CD4-positive, alpha-beta memory T cell (primary cell): ENCODE results near the gene ARF3. TPM values are rescaled to one million over a fixed set of nuclear protein-coding genes. Genes with fewer than 3 reads are reported as not detected.
A peak's percentile ranks its signal among the peaks of the same experiment; 100 is the strongest.

Experiments used
- CTCF ChIA-PET: fragments of 350-600 bp; sonication (Branson Sonifier 250); formaldehyde crosslinking; loops from one replicate; lab custom pipeline; 2021; ENCODE audit warnings: inconsistent platforms; ENCODE audit not compliant: partially characterized antibody; lab: Charles Lee
- POLR2A ChIA-PET: fragments of 350-600 bp; sonication (Branson Sonifier 250); formaldehyde crosslinking; loops from one replicate; lab custom pipeline; 2021; ENCODE audit not compliant: partially characterized antibody; lab: Charles Lee
- DNase-seq, 5 donors: peaks; one replicate each; pipeline versions ENCODE4 v3.0.0 to v3.0.0-alpha.2; 2020 to 2022; ENCODE audit warnings: mixed read lengths in 1 of 5
- H3K27ac ChIP-seq: one replicate; pipeline ENCODE4 v1.7.0; 2013; ENCODE audit warnings: low read depth, low read length
- H3K27me3 ChIP-seq: 2 replicates; pipeline ENCODE4 v1.7.0; 2013; ENCODE audit warnings: mild to moderate bottlenecking, low read length, moderate library complexity; ENCODE audit not compliant: insufficient read depth
- H3K36me3 ChIP-seq: 2 replicates; pipeline ENCODE4 v1.7.0; 2013; ENCODE audit warnings: mild to moderate bottlenecking, low read length, moderate library complexity; ENCODE audit not compliant: insufficient read depth
- H3K4me1 ChIP-seq: 2 replicates; pipeline ENCODE4 v1.7.0; 2013; ENCODE audit warnings: mild to moderate bottlenecking, low read length, moderate library complexity; ENCODE audit not compliant: insufficient read depth
- H3K4me3 ChIP-seq, 2 donors: one replicate each; pipeline ENCODE4 v1.7.0; 2013; ENCODE audit warnings: low read length in 2 of 2, mild to moderate bottlenecking in 1 of 2
- H3K9me3 ChIP-seq, 2 donors: one replicate each; pipeline ENCODE4 v1.7.0; 2013; ENCODE audit warnings: low read length in 2 of 2, control low read depth in 1 of 2; ENCODE audit not compliant: control insufficient read depth in 1 of 2
- H3K27ac Mint-ChIP-seq, 7 donors: one replicate each; pipeline ENCODE4 v1.8.0; 2020 to 2021; ENCODE audit warnings: mixed read lengths in 7 of 7, mild to moderate bottlenecking in 6 of 7, inconsistent platforms in 3 of 7, moderate library complexity in 3 of 7
- H3K27me3 Mint-ChIP-seq, 2 donors: one replicate each; pipeline ENCODE4 v1.8.0; 2020 to 2021; ENCODE audit warnings: mixed read lengths in 2 of 2
- H3K36me3 Mint-ChIP-seq, 2 donors: one replicate each; pipeline ENCODE4 v1.8.0; 2020 to 2021; ENCODE audit warnings: mixed read lengths in 2 of 2, inconsistent platforms in 1 of 2, mild to moderate bottlenecking in 1 of 2
- H3K4me1 Mint-ChIP-seq, 4 donors: one replicate each; pipeline ENCODE4 v1.8.0; 2020 to 2021; ENCODE audit warnings: mixed read lengths in 4 of 4, mild to moderate bottlenecking in 1 of 4
- H3K4me3 Mint-ChIP-seq, 8 donors: one replicate each; pipeline ENCODE4 v1.8.0; 2020 to 2021; ENCODE audit warnings: mixed read lengths in 8 of 8, mild to moderate bottlenecking in 7 of 8, moderate library complexity in 6 of 8, inconsistent platforms in 3 of 8
- H3K9me3 Mint-ChIP-seq, 8 donors: one replicate each; pipeline ENCODE4 v1.8.0; 2020 to 2021; ENCODE audit warnings: mixed read lengths in 8 of 8, mild to moderate bottlenecking in 5 of 8, inconsistent platforms in 3 of 8, moderate library complexity in 1 of 8
- intact Hi-C: fragments of 100-400 bp; cut with micrococcal nuclease; formaldehyde crosslinking; loops from one replicate; pipeline ENCODE4 v1.15.1; 2023
- polyA plus RNA-seq, 2 donors: library from polyadenylated mRNA; unstranded; fragments of 300-500 nt; fragmentation: Illumina TruSeq; gene quantifications; one replicate each; pipeline ENCODE4 v1.2.3, GENCODE V29; 2021
- total RNA-seq, 2 experiments: library from RNA; stranded (reverse); gene quantifications; one replicate each; pipeline ENCODE4 v1.2.3, GENCODE V29; 2021

ARF3 gene
- total and polyA plus RNA-seq, 4 experiments from 2014 or later = 22.6 to 77.5 (median 50.5) TPM

DNA sequence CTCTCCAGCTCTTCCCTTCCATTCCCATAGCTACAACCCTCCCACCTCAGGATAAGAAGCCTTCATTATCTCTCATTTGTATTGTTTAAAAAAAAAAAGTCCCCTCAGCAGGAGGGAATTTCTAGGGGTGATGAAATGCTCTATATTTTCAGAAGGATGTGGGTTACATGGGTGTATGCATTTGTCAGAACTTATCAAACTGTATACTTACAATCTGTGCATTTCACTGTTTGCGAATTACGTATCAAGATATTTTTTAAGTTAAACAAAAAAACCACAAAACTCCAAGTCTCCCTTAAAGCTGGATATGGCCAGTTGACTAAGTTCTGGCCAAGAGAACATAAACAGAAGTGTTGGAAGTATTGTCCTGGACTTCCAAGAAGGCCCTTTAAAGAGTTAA, 30.0 kb downstream of the ARF3 start:
- Histone ChIP-seq H3K27ac (peak overlapping the region; percentile 40), H3K4me1 (peaks cover 18% of the 10 kb centered on the region), H3K4me3 (no peak overlapping the region), H3K36me3 (peaks cover 4% of the 10 kb centered on the region), H3K27me3 (no peaks in the 10 kb centered on the region), H3K9me3 (no peaks in the 10 kb centered on the region)
- Mint-ChIP-seq H3K9me3 (peaks cover 0 to 2% (median 0%) of the 10 kb centered on the region in 8 donors), H3K36me3 (peaks cover 19 to 45% of the 10 kb centered on the region in 2 donors), H3K27ac (peak overlapping the region; percentile 90 to 99 (median 96)), H3K4me3 (peak overlapping the region in 7 of 8 donors; percentile 32 to 83 (median 55)), H3K27me3 (no peaks in the 10 kb centered on the region), H3K4me1 (peaks cover 30 to 64% (median 45%) of the 10 kb centered on the region in 4 donors)
- ChIA-PET POLR2A (interaction anchor here (0.9 to 3.5 kb wide), 4 partner anchors 10 to 75 kb away, joined by 4 to 31 read pairs (median 6); partner anchors contain the start of genes ARF3 and DDX23), CTCF (interaction anchor here (0.8 to 9.9 kb wide), 7 partner anchors 8 to 74 kb away, joined by 3 to 190 read pairs (median 46); partner anchors contain the start of genes DDX23 and WNT1)
- intact Hi-C loops = no loop called here
- no peak for DNase-seq

DNA sequence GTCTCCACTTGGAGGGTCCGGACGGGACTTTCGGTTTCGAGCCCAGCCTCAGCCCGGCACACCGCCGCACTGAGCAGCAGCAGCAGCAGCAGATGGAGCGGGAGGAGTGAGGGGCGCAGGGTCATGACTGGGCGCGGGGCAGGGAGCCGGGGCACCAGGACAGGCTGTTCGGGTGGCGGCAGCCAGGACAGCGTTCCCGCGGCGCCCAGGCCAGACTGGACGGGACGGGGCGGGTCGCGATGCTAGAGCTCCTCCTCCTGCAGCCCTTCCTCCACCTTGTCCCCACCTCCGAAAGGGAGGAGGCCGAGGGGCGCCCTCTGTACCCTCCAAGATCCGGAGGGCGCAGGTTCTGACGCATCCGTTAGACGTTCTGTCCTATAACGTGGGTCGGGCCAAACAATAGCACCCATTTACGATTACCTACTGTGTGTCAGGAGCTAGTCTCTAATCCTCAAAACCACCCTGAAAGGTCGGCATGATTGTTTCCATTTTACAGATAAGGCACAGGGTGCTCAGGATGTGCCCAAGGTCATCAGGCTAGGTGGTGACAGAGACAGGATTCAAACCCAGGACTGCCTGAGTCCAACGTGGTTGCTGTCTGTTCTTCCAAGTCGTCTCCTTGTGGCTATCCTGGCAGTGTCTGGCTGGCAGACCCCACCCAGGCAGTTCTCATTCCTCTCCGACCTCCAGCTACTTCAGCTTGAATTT, 31.8 kb downstream of the ARF3 start, which contains the start of gene FKBP11:
TSS of gene FKBP11 (minus strand) at position 189 of the 708 bp plus-strand sequence. CDS start at position 125, 64 bp downstream.
- H3K4me1 ChIP-seq = peaks cover 30% of the 10 kb centered on the region
- DNase-seq = peak; percentile 81 to 87 (median 84)
- H3K4me3 ChIP-seq = peak within 1 kb of the TSS; percentile 20 to 97
- Mint-ChIP-seq H3K36me3 (peaks cover 31 to 55% of the 10 kb centered on the region in 2 donors), H3K4me3 (peak within 1 kb of the TSS; percentile 95 to 98 (median 97)), H3K27me3 (no peaks in the 10 kb centered on the region), H3K27ac (peak within 1 kb of the TSS; percentile 96 to 100 (median 99)), H3K4me1 (peaks cover 39 to 73% (median 55%) of the 10 kb centered on the region in 4 donors), H3K9me3 (peaks cover 0 to 2% (median 0%) of the 10 kb centered on the region in 8 donors)
- no peaks in the 10 kb centered on the region for H3K9me3 ChIP-seq
- no peaks in the 10 kb centered on the region for H3K27me3 ChIP-seq
- H3K27ac ChIP-seq = peak within 1 kb of the TSS; percentile 95
- CTCF ChIA-PET = interaction anchor here (0.6 to 9.6 kb wide), 15 partner anchors 10 to 78 kb away, joined by 3 to 190 read pairs (median 4); partner anchors contain the start of genes DDX23, RND1 and WNT1
- POLR2A ChIA-PET = interaction anchor here (0.6 to 3.5 kb wide), 18 partner anchors 8 to 205 kb away, joined by 3 to 70 read pairs (median 8); partner anchors contain the start of genes ARF3, DDX23, RND1 and TUBA1B
- H3K36me3 ChIP-seq = peaks cover 9% of the 10 kb centered on the region
- intact Hi-C loops = loop anchor here (1.0 to 2.0 kb wide), 5 partner anchors 21 to 93 kb away; partner anchors contain the start of genes ARF3, PRKAG1 and WNT1

- peaks cover 0 to 2% (median 0%) of the 10 kb centered on the region in 8 donors for H3K9me3 Mint-ChIP-seq
- POLR2A ChIA-PET = interaction anchor here (0.6 to 3.9 kb wide), 19 partner anchors 10 to 206 kb away, joined by 3 to 70 read pairs (median 8); partner anchors contain the start of genes ARF3, DDX23, RND1 and TUBA1B
- peak overlapping the region; percentile 95 to 98 (median 97) for H3K4me3 Mint-ChIP-seq
- peak overlapping the region; percentile 96 to 100 (median 99) for H3K27ac Mint-ChIP-seq
- no peaks in the 10 kb centered on the region for H3K27me3 ChIP-seq
- H3K27ac ChIP-seq = peak overlapping the region; percentile 95
- no peaks in the 10 kb centered on the region for H3K27me3 Mint-ChIP-seq
- peaks cover 24 to 50% of the 10 kb centered on the region in 2 donors for H3K36me3 Mint-ChIP-seq
- H3K9me3 ChIP-seq = no peaks in the 10 kb centered on the region
- CTCF ChIA-PET = interaction anchor here (0.6 to 9.6 kb wide), 22 partner anchors 10 to 79 kb away, joined by 3 to 190 read pairs (median 4); partner anchors contain the start of genes DDX23, RND1 and WNT1
- peaks cover 34% of the 10 kb centered on the region for H3K4me1 ChIP-seq
- H3K36me3 ChIP-seq = peaks cover 9% of the 10 kb centered on the region
- DNase-seq = peak; percentile 79 to 85 (median 81)
- H3K4me3 ChIP-seq = peak overlapping the region; percentile 20 to 97
- peaks cover 36 to 66% (median 52%) of the 10 kb centered on the region in 4 donors for H3K4me1 Mint-ChIP-seq
- intact Hi-C loops = loop anchor here (1.0 to 2.0 kb wide), 7 partner anchors 12 to 94 kb away; partner anchors contain the start of genes ARF3, PRKAG1 and WNT1
Measured at GRCh38 chr12:48924617-48925303, 32.5 kb downstream of the ARF3 start.

GRCh38 chr12:48923117-48923516, 34.2 kb downstream of the ARF3 start:
- no peak for DNase-seq
- ChIA-PET CTCF (interaction anchor here (1.0 to 9.6 kb wide), 12 partner anchors 9 to 120 kb away, joined by 3 to 190 read pairs (median 5); partner anchors contain the start of genes ARF3, DDX23 and WNT1), POLR2A (interaction anchor here (0.6 to 3.9 kb wide), 9 partner anchors 9 to 70 kb away, joined by 3 to 70 read pairs (median 4); partner anchors contain the start of genes DDX23 and WNT1)
- intact Hi-C loops = no loop called here
- H3K27ac Mint-ChIP-seq = peak overlapping the region; percentile 59 to 100 (median 96)
- H3K27me3 Mint-ChIP-seq = no peaks in the 10 kb centered on the region
- H3K27me3 ChIP-seq = no peaks in the 10 kb centered on the region
- no peaks in the 10 kb centered on the region for H3K9me3 ChIP-seq
- peaks cover 25 to 51% of the 10 kb centered on the region in 2 donors for H3K36me3 Mint-ChIP-seq
- peaks cover 37 to 72% (median 54%) of the 10 kb centered on the region in 4 donors for H3K4me1 Mint-ChIP-seq
- H3K9me3 Mint-ChIP-seq = peaks cover 0 to 2% (median 0%) of the 10 kb centered on the region in 8 donors
- H3K27ac ChIP-seq = peak overlapping the region; percentile 95
- H3K4me3 Mint-ChIP-seq = peak overlapping the region in 6 of 8 donors; percentile 2 to 98 (median 96)
- peaks cover 50% of the 10 kb centered on the region for H3K4me1 ChIP-seq
- H3K4me3 ChIP-seq = no peak overlapping the region
- H3K36me3 ChIP-seq = peaks cover 9% of the 10 kb centered on the region

DNA sequence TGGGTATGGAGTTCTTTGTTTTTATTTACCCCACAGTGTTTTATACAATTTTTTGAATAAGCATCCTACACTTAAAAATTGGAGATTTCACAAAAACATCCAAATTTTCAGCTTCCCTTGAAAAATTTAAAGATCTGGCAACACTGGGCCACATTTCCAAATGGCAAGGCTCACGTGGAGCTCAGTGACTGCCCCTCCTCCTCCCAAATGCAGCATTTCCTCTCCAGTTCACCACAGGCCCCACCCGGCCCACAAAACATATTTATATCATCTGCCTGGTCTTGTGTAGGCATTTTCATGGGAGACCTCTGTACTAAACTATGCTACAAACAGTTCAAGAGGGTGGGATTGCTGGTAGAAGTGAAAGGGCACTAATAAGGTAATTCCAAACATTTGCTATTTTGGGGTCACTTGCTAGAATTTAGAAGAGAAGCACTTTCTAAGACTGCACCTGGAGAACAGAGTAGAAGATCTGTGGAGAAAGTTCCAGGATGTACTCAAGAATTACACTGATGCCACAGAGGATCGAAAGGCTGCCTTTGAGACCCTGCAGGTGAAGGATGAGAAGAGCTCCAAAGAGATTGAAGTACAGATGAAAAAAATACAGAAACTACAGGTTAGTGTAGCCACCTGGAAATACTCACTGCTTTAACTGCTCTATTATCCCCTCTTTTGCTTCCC, 39.3 kb downstream of the ARF3 start:
- intact Hi-C loops = loop anchor here (2.0 kb wide), 1 partner anchor 19 kb away; no protein-coding TSS in a partner anchor
- CTCF ChIA-PET = interaction anchor here (0.6 to 2.1 kb wide), 12 partner anchors 9 to 79 kb away, joined by 3 to 20 read pairs (median 6); partner anchors contain the start of gene DDX23

More for the DNA sequence above, 39.3 kb downstream of the ARF3 start:
- DNase-seq = peak; percentile 55 to 66 (median 61)
- Histone ChIP-seq H3K9me3 (no peaks in the 10 kb centered on the region), H3K36me3 (peaks cover 9% of the 10 kb centered on the region), H3K4me1 (peaks cover 50% of the 10 kb centered on the region), H3K27me3 (no peaks in the 10 kb centered on the region), H3K27ac (peak overlapping the region; percentile 65), H3K4me3 (peak overlapping the region; percentile 44 to 72)
- Mint-ChIP-seq H3K9me3 (peaks cover 0 to 3% (median 0%) of the 10 kb centered on the region in 8 donors), H3K4me1 (peaks cover 27 to 54% (median 39%) of the 10 kb centered on the region in 4 donors), H3K27ac (peak overlapping the region; percentile 72 to 97 (median 94)), H3K27me3 (no peaks in the 10 kb centered on the region), H3K36me3 (peaks cover 29 to 32% of the 10 kb centered on the region in 2 donors), H3K4me3 (peak overlapping the region; percentile 91 to 99 (median 94))
- POLR2A ChIA-PET = interaction anchor here (0.6 to 2.3 kb wide), 13 partner anchors 8 to 79 kb away, joined by 3 to 20 read pairs (median 4); partner anchors contain the start of genes ARF3, DDX23, RND1 and WNT1
